Right atrium auricular region (tissue), 2 donors: ENCODE data around the gene OR5K2. TPM values are rescaled to one million over a fixed set of nuclear protein-coding genes. Genes with fewer than 3 reads are reported as not detected.

Experiments
- DNase-seq: peaks from one replicate; pipeline ENCODE4 v3.0.0-alpha.2; 2019; ENCODE audit warnings: low spot score
- H3K27ac ChIP-seq, 2 donors: fragments of 200-600 bp; sonication (generic); 1 replicate in 1 of 2; 2 replicates in 1 of 2; pipeline ENCODE4 v1.5.1; 2016 to 2019
- H3K27me3 ChIP-seq, 2 donors: fragments of 200-600 bp; sonication (generic); one replicate each; pipeline versions ENCODE4 v1.5.1 to v1.6.0; 2017 to 2019
- H3K36me3 ChIP-seq: fragments of 200-600 bp; sonication (generic); one replicate; pipeline ENCODE4 v1.5.1; 2016
- H3K4me1 ChIP-seq, 2 donors: fragments of 200-600 bp; sonication (generic); one replicate each; pipeline versions ENCODE4 v1.5.1 to v1.6.0; 2017 to 2019
- H3K4me3 ChIP-seq, 2 donors: fragments of 200-600 bp; sonication (generic); 1 replicate in 1 of 2; 2 replicates in 1 of 2; pipeline ENCODE4 v1.5.1; 2017 to 2019; ENCODE audit warnings: mild to moderate bottlenecking in 1 of 2, moderate library complexity in 1 of 2
- H3K9me3 ChIP-seq, 2 donors: fragments of 200-600 bp; sonication (generic); one replicate each; pipeline ENCODE4 v1.5.1; 2019
- CTCF ChIP-seq, 2 donors: fragments of 200-600 bp; sonication (generic); IDR thresholded peaks; one replicate each; pipeline ENCODE4 v1.5.1; 2019; ENCODE audit warnings: antibody characterized with exemption in 2 of 2
- total RNA-seq, 2 donors: library from RNA; depleted of rRNA; stranded (reverse); fragments of >200 nt; gene quantifications; one replicate each; pipeline ENCODE4 v1.1.0, GENCODE V29; 2016

Gene OR5K2
- total RNA-seq, 2 donors from 2014 or later = not detected

DNA sequence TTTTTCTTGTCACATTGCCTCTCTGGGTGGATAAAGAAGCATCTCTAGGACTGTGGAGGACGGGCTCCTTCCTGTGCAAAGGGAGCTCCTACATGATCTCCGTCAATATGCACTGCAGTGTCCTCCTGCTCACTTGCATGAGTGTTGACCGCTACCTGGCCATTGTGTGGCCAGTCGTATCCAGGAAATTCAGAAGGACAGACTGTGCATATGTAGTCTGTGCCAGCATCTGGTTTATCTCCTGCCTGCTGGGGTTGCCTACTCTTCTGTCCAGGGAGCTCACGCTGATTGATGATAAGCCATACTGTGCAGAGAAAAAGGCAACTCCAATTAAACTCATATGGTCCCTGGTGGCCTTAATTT is 34.8 kb downstream of the OR5K2 start:
- no peak for DNase-seq
- Histone ChIP-seq H3K4me1 (no peaks in the 10 kb centered on the region), H3K9me3 (no peaks in the 10 kb centered on the region), H3K4me3 (no peak overlapping the region), H3K36me3 (no peaks in the 10 kb centered on the region), H3K27ac (no peak overlapping the region), H3K27me3 (no peaks in the 10 kb centered on the region)
- TF ChIP-seq CTCF (IDR thresholded peaks at IDR 0.05) = no peak

DNA sequence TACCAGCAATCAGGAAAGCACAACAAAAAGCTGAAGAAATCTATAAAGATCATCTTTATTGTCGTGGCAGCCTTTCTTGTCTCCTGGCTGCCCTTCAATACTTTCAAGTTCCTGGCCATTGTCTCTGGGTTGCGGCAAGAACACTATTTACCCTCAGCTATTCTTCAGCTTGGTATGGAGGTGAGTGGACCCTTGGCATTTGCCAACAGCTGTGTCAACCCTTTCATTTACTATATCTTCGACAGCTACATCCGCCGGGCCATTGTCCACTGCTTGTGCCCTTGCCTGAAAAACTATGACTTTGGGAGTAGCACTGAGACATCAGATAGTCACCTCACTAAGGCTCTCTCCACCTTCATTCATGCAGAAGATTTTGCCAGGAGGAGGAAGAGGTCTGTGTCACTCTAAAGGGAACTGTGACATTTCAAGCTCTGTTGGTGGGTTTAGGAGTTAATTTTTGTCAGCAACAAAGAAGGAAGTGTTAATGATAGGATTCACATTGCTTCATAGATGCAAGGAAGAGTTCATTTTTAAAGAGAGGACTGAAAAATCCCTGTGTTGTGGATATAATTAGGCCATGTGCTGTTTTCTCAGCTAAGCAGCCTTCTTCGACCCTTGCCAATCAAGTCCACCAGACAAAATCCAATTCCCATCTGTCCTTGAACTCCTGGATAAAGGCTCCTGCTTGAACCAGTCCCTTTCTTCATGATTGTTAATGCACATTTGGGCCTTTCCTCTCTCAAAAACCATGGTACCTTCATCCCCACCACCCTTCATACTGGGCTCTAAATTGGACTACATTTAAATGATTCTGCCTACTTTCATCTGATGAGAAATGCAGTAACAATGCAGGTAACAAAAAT is 35.5 kb downstream of the OR5K2 start:
- H3K27me3 ChIP-seq = no peaks in the 10 kb centered on the region
- DNase-seq = no peak
- TF ChIP-seq CTCF (IDR thresholded peaks at IDR 0.05) = no peak
- H3K36me3 ChIP-seq = no peaks in the 10 kb centered on the region
- H3K27ac ChIP-seq = no peak overlapping the region
- no peaks in the 10 kb centered on the region for H3K9me3 ChIP-seq
- H3K4me3 ChIP-seq = no peak overlapping the region
- H3K4me1 ChIP-seq = no peaks in the 10 kb centered on the region

- DNase-seq = no peak
- no peaks in the 10 kb centered on the region for H3K27me3 ChIP-seq
- H3K36me3 ChIP-seq = no peaks in the 10 kb centered on the region
- no peaks in the 10 kb centered on the region for H3K9me3 ChIP-seq
- no peak overlapping the region for H3K4me3 ChIP-seq
- no peak overlapping the region for H3K27ac ChIP-seq
- no peak for TF ChIP-seq CTCF (IDR thresholded peaks at IDR 0.05)
- H3K4me1 ChIP-seq = no peaks in the 10 kb centered on the region
Observed at GRCh38 chr3:98534168-98534567, 36.7 kb downstream of the OR5K2 start.

DNA sequence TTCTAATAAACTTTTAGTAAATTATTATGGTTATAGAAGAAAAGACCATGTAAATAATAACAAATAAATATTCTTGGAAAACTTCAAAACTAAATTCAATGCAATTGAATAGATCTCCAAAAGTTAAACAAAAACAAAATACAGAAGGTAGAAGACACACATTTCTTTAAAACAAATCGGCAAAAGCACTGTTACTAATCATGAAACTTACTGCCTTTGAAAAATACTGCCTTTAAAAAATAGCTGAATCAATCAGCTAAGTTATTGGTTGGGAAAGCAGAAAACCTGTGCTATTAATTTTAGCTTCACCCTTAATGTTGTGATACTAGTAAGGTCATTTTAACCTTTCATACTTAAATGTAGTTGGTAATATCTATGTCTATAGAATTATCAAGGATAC is 37.3 kb downstream of the OR5K2 start:
- Histone ChIP-seq H3K9me3 (no peaks in the 10 kb centered on the region), H3K27me3 (no peaks in the 10 kb centered on the region), H3K4me1 (no peaks in the 10 kb centered on the region), H3K27ac (no peak overlapping the region), H3K36me3 (no peaks in the 10 kb centered on the region), H3K4me3 (no peak overlapping the region)
- no peak for TF ChIP-seq CTCF (IDR thresholded peaks at IDR 0.05)
- DNase-seq = no peak

DNA sequence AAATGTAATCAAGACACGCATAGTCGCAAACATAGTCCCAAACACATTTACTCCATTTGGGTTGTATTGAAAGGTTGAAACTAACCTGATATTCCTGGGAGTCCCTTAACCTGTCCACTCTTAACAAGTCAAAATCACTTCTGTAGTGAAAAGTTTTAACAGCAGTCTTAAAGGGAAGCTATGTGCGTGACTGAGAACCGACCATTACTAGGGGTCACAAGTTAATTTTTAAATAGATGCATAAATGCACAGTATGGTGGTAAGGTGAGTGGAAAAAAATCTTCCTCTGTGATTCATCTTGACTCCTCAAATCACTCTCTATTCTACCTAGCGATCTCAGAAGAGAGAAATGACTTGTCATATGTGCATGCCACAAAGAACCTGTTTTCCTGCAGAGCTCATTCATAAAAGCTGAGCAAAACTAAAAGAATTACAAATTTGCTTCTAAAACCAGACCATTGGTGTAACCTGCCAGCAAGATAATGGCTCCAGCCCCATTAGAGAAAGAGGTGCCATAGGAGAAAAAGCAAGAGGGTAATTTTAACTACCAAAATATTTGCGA is 39.1 kb downstream of the OR5K2 start:
- no peaks in the 10 kb centered on the region for H3K36me3 ChIP-seq
- no peak overlapping the region for H3K4me3 ChIP-seq
- H3K4me1 ChIP-seq = no peaks in the 10 kb centered on the region
- no peak for TF ChIP-seq CTCF (IDR thresholded peaks at IDR 0.05)
- H3K27ac ChIP-seq = no peak overlapping the region
- H3K9me3 ChIP-seq = no peaks in the 10 kb centered on the region
- H3K27me3 ChIP-seq = no peaks in the 10 kb centered on the region
- DNase-seq = no peak
